Neuronal stem cell (in vitro differentiated cells): ENCODE data around the gene RPL7A.
A peak's percentile ranks its signal among the peaks of the same experiment; 100 is the strongest.

Source experiments
- DNase-seq: peaks from one replicate; pipeline ENCODE4 v3.0.0-alpha.2; 2013; ENCODE audit warnings: low spot score
- H2AFZ ChIP-seq: one replicate; pipeline ENCODE4 v1.6.1; 2013; ENCODE audit warnings: mild to moderate bottlenecking, low read length, inconsistent platforms
- H2AK5ac ChIP-seq: 2 replicates; pipeline ENCODE4 v1.6.1; 2013; ENCODE audit warnings: low read depth, mild to moderate bottlenecking, inconsistent platforms, low read length, moderate library complexity, mixed read lengths
- H2BK120ac ChIP-seq: 2 replicates; pipeline ENCODE4 v1.6.1; 2013; ENCODE audit warnings: low read depth, mild to moderate bottlenecking, inconsistent platforms, low read length, moderate library complexity, mixed read lengths
- H2BK12ac ChIP-seq: one replicate; pipeline ENCODE4 v1.6.1; 2013; ENCODE audit warnings: low read length, inconsistent platforms
- H2BK15ac ChIP-seq: 2 replicates; pipeline ENCODE4 v1.6.1; 2013; ENCODE audit warnings: mild to moderate bottlenecking, low read length, inconsistent platforms, mixed read lengths
- H2BK5ac ChIP-seq: one replicate; pipeline ENCODE4 v1.6.1; 2013; ENCODE audit warnings: inconsistent platforms, mild to moderate bottlenecking, low read length, moderate library complexity
- H3K14ac ChIP-seq: one replicate; pipeline ENCODE4 v1.6.1; 2013; ENCODE audit warnings: low read length, inconsistent platforms
- H3K18ac ChIP-seq: 2 replicates; pipeline ENCODE4 v1.6.1; 2013; ENCODE audit warnings: low read length, inconsistent platforms
- H3K23ac ChIP-seq: 2 replicates; pipeline ENCODE4 v1.6.1; 2013; ENCODE audit warnings: low read depth, mild to moderate bottlenecking, mixed read lengths, low read length, inconsistent platforms; ENCODE audit not compliant: poor library complexity
- H3K27ac ChIP-seq: replicated peaks from 3 replicates; pipeline ENCODE4 v1.5.1; 2013; ENCODE audit warnings: low read length, inconsistent platforms
- H3K27me3 ChIP-seq, 3 experiments: 2 replicates each; pipeline ENCODE4 v1.6.1; 2013; ENCODE audit warnings: low read length in 3 of 3, mild to moderate bottlenecking in 2 of 3, inconsistent platforms in 1 of 3, low read depth in 1 of 3, mixed read lengths in 1 of 3, moderate library complexity in 1 of 3; ENCODE audit not compliant: control insufficient read depth in 3 of 3, insufficient read depth in 3 of 3
- H3K36me3 ChIP-seq, 2 donors: replicated peaks in 1 of 2; 2 replicates each; pipeline ENCODE4 v1.6.1; 2013; ENCODE audit warnings: low read length in 2 of 2; ENCODE audit not compliant: control insufficient read depth in 2 of 2, insufficient read depth in 2 of 2
- H3K4ac ChIP-seq: 2 replicates; pipeline ENCODE4 v1.6.1; 2013; ENCODE audit warnings: inconsistent platforms, mild to moderate bottlenecking, low read length, moderate library complexity
- H3K4me1 ChIP-seq, 2 donors: 1 replicate in 1 of 2; 2 replicates in 1 of 2; pipeline ENCODE4 v1.6.1; 2013; ENCODE audit warnings: low read length in 2 of 2, low read depth in 1 of 2; ENCODE audit not compliant: control insufficient read depth in 2 of 2, insufficient read depth in 1 of 2
- H3K4me2 ChIP-seq: one replicate; pipeline ENCODE4 v1.6.1; 2013; ENCODE audit warnings: mild to moderate bottlenecking, low read length, inconsistent platforms; ENCODE audit not compliant: insufficient read depth, poor library complexity, severe bottlenecking
- H3K4me3 ChIP-seq, 2 donors: 2 replicates each; pipeline ENCODE4 v1.5.1; 2013; ENCODE audit warnings: low read length in 2 of 2, mild to moderate bottlenecking in 2 of 2, inconsistent platforms in 1 of 2, moderate library complexity in 1 of 2
- H3K79me1 ChIP-seq: one replicate; pipeline ENCODE4 v1.6.1; 2013; ENCODE audit warnings: low read depth, mild to moderate bottlenecking, inconsistent platforms, low read length, moderate library complexity
- H3K9ac ChIP-seq: one replicate; pipeline ENCODE4 v1.6.1; 2013; ENCODE audit warnings: mild to moderate bottlenecking, low read depth, low read length, inconsistent platforms; ENCODE audit not compliant: poor library complexity
- H3K9me3 ChIP-seq, 2 donors: replicated peaks in 1 of 2; 2 replicates each; pipeline versions ENCODE3 to v1.6.1; 2013; ENCODE audit warnings: low read length in 2 of 2, mild to moderate bottlenecking in 2 of 2, inconsistent platforms in 1 of 2, low read depth in 1 of 2, mixed read lengths in 1 of 2, moderate library complexity in 1 of 2; ENCODE audit not compliant: control insufficient read depth in 2 of 2, insufficient read depth in 1 of 2
- H4K8ac ChIP-seq: one replicate; pipeline ENCODE4 v1.6.1; 2013; ENCODE audit warnings: low read depth, mild to moderate bottlenecking, inconsistent platforms, low read length, moderate library complexity
- H4K91ac ChIP-seq: one replicate; pipeline ENCODE4 v1.6.1; 2013; ENCODE audit warnings: low read length, low read depth, mild to moderate bottlenecking, inconsistent platforms; ENCODE audit not compliant: poor library complexity
- WGBS, 2 donors: extraction: QIAGEN DNeasy Blood & Tissue Kit; methylation state at CpG; one replicate each; pipeline ENCODE4 v1.1.7; 2013; ENCODE audit warnings: missing lambda C conversion rate in 2 of 2, mixed read lengths in 1 of 2; ENCODE audit not compliant: insufficient read length in 2 of 2, insufficient replicate concordance in 1 of 2; ENCODE audit errors: extremely low coverage in 2 of 2; 5-methylcytosine and 5-hydroxymethylcytosine counted together

RPL7A gene

DNA sequence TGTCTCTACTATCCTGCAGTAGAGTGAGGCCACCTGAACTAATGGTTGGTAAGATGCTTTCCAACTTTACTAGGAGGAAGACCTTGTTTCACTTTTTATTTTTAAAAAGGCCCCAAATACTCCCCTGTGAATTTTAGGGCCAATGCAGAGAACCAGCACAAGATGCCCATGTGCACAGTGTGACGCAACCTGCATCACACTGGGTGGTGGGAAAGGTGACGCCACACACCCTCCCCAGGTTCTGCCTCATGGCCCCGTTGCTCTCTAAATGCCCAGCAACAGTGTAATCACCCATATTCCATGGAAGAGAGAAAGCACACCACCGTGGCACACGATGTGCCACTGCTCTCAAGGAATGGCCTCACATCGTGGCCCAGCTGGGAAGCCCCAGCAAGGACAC lies 21.4 kb downstream of the RPL7A start:
- no peak overlapping the region for H3K27ac ChIP-seq
- peak overlapping the region; percentile 50 for H3K9ac ChIP-seq
- H2BK5ac ChIP-seq = no peak overlapping the region
- peaks cover 0 to under 1% of the 10 kb centered on the region in 2 donors for H3K4me1 ChIP-seq
- no peak overlapping the region for H3K4ac ChIP-seq
- no peaks in the 10 kb centered on the region for H3K9me3 ChIP-seq
- H3K23ac ChIP-seq = peak overlapping the region; percentile 49
- no peak overlapping the region for H2BK120ac ChIP-seq
- H2AK5ac ChIP-seq = no peak overlapping the region
- WGBS, 2 donors = no CpG with 5 or more reads among the region's 6 CpGs
- H4K91ac ChIP-seq = no peak overlapping the region
- H4K8ac ChIP-seq = no peak overlapping the region
- H3K4me2 ChIP-seq = no peak overlapping the region
- H3K79me1 ChIP-seq = peaks cover 40% of the 10 kb centered on the region
- no peak overlapping the region for H2BK12ac ChIP-seq
- no peak overlapping the region for H3K4me3 ChIP-seq
- H3K27me3 ChIP-seq = peaks cover 0 to 1% (median 0%) of the 10 kb centered on the region in 3 experiments
- no peak for DNase-seq
- no peak overlapping the region for H3K14ac ChIP-seq
- H3K36me3 ChIP-seq = peaks cover 47 to 94% of the 10 kb centered on the region in 2 donors
- H2AFZ ChIP-seq = no peak overlapping the region
- no peak overlapping the region for H3K18ac ChIP-seq
- no peak overlapping the region for H2BK15ac ChIP-seq

- H4K8ac ChIP-seq = no peak overlapping the region
- peaks cover 40% of the 10 kb centered on the region for H3K79me1 ChIP-seq
- H3K4ac ChIP-seq = no peak overlapping the region
- H3K9ac ChIP-seq = no peak overlapping the region
- H3K14ac ChIP-seq = no peak overlapping the region
- H4K91ac ChIP-seq = no peak overlapping the region
- peaks cover 0 to 5% of the 10 kb centered on the region in 2 donors for H3K4me1 ChIP-seq
- peaks cover 44 to 91% of the 10 kb centered on the region in 2 donors for H3K36me3 ChIP-seq
- no peak overlapping the region for H3K18ac ChIP-seq
- H3K23ac ChIP-seq = no peak overlapping the region
- H2AK5ac ChIP-seq = no peak overlapping the region
- no peaks in the 10 kb centered on the region for H3K9me3 ChIP-seq
- H3K27me3 ChIP-seq = peaks cover 0 to 1% (median 0%) of the 10 kb centered on the region in 3 experiments
- H3K4me3 ChIP-seq = no peak overlapping the region
- no peak overlapping the region for H2BK15ac ChIP-seq
- no peak overlapping the region for H2BK5ac ChIP-seq
- H3K27ac ChIP-seq = no peak overlapping the region
- WGBS, 2 donors = no CpG with 5 or more reads among the region's 7 CpGs
- no peak overlapping the region for H2BK120ac ChIP-seq
- H2AFZ ChIP-seq = no peak overlapping the region
- H2BK12ac ChIP-seq = no peak overlapping the region
- no peak for DNase-seq
- H3K4me2 ChIP-seq = no peak overlapping the region
Observed at GRCh38 chr9:133369933-133370332, 21.9 kb downstream of the RPL7A start.

- Histone ChIP-seq H3K14ac (no peak overlapping the region), H3K9ac (peak overlapping the region; percentile 24), H2BK15ac (no peak overlapping the region), H3K27me3 (peaks cover 0 to 1% (median 0%) of the 10 kb centered on the region in 3 experiments), H2BK120ac (no peak overlapping the region), H3K4ac (no peak overlapping the region), H2BK5ac (no peak overlapping the region), H2AK5ac (no peak overlapping the region), H3K9me3 (no peaks in the 10 kb centered on the region), H3K4me2 (no peak overlapping the region), H3K23ac (no peak overlapping the region), H3K4me3 (no peak overlapping the region), H2BK12ac (no peak overlapping the region), H4K8ac (no peak overlapping the region), H3K27ac (no peak overlapping the region), H2AFZ (no peak overlapping the region), H3K79me1 (peaks cover 38% of the 10 kb centered on the region), H3K4me1 (peaks cover 0 to 5% of the 10 kb centered on the region in 2 donors), H4K91ac (no peak overlapping the region), H3K18ac (no peak overlapping the region), H3K36me3 (peaks cover 38 to 83% of the 10 kb centered on the region in 2 donors)
- no peak for DNase-seq
- WGBS, 2 donors = no CpG with 5 or more reads among the region's 9 CpGs
Observed at GRCh38 chr9:133370685-133371084, 22.7 kb downstream of the RPL7A start.

DNA sequence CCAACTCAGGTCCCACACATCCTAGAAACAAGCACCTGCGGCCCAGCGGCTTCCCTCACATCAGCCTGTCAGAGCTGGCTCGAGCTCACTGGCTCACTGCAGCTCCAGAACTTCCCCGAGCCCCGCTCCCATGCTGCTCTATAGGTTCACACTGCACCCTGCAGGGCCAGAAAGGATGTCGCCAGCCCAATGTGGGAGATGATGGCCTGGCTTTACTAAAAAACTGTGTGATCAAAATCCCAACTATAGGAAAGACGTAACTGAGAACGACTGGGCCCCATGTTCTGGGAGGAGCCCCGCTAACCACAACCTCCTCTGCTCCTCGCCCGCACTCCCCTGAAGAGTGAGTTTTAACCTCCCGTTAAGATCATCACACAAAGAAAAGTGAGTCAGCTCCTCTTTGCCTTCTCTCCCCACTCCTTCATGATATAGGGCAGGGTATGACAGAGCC lies 23.3 kb downstream of the RPL7A start:
- H3K4me3 ChIP-seq = no peak overlapping the region
- DNase-seq = no peak
- H3K23ac ChIP-seq = peak overlapping the region; percentile 8
- H3K14ac ChIP-seq = no peak overlapping the region
- H3K9me3 ChIP-seq = no peaks in the 10 kb centered on the region
- H3K36me3 ChIP-seq = peaks cover 33 to 77% of the 10 kb centered on the region in 2 donors
- H2BK12ac ChIP-seq = no peak overlapping the region
- no peak overlapping the region for H2BK120ac ChIP-seq
- H3K27me3 ChIP-seq = peaks cover 0 to 1% (median 0%) of the 10 kb centered on the region in 3 experiments
- no peak overlapping the region for H3K18ac ChIP-seq
- no peak overlapping the region for H3K4me2 ChIP-seq
- no peak overlapping the region for H2AK5ac ChIP-seq
- no peak overlapping the region for H3K4ac ChIP-seq
- no peak overlapping the region for H4K8ac ChIP-seq
- H3K4me1 ChIP-seq = peaks cover 0 to 5% of the 10 kb centered on the region in 2 donors
- H3K27ac ChIP-seq = no peak overlapping the region
- no peak overlapping the region for H3K9ac ChIP-seq
- H2BK5ac ChIP-seq = no peak overlapping the region
- no peak overlapping the region for H2AFZ ChIP-seq
- peaks cover 38% of the 10 kb centered on the region for H3K79me1 ChIP-seq
- H2BK15ac ChIP-seq = no peak overlapping the region
- H4K91ac ChIP-seq = no peak overlapping the region
- WGBS, 2 donors = no CpG with 5 or more reads among the region's 12 CpGs
